Choroid plexus epithelial cell (primary cell): ENCODE measurements around the gene TDRD12.

Experiments
- DNase-seq: peaks from one replicate; pipeline ENCODE4 v3.0.0-alpha.2; 2010; ENCODE audit warnings: low read depth
- H3K4me3 ChIP-seq: 2 replicates; pipeline ENCODE4 v1.5.1; 2011; ENCODE audit warnings: low read depth, mild to moderate bottlenecking, control low read depth, low read length, moderate library complexity
- CTCF ChIP-seq: conservative IDR thresholded peaks from 2 replicates; pipeline ENCODE4 v1.5.1; 2011; ENCODE audit warnings: low read depth, mild to moderate bottlenecking, control low read depth, inconsistent platforms, low read length, moderate library complexity

TDRD12 gene

DNA sequence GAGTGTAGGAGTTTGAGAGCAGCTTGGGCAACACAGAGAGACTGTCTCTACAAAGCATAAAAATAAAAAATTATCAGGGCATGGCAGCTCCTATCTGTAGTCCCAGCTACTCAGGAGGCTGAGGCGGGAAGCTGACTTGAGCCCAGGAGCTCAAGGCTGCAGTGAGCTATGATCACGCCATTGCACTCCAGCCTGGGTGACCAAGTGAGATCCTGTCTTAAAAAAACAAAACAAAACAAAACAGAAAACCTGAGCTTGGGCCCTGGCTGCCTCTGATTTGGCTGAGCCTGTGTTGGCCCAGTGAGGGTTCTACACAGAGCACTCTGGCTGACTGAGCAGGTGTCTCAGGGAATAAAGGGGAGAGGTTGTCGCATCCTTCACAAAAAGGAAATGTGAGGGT, 142.0 kb downstream of the TDRD12 start:
- TF ChIP-seq CTCF, result no peak
- DNase-seq, result no peak

DNA sequence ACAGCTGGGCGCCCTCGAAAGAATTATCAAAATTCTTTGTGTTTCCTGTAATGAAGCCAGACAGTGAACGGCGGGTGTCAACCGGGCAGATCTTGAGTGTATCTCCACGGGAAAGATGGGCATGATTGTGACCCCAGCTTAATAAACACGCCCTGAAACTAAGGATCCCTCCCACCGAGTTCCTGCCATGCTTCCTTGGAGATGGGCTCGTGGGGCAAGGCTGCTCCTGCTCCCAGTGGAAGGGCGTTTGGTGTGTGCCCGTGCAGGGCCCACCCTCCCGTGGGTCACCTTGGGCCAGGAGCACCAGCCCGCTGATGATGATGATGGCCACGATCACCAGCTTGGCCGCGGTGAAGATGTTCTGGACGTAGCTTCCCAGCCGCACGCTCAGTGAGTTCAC, 142.6 kb downstream of the TDRD12 start:
- DNase-seq, result no peak
- no peak for TF ChIP-seq CTCF
- no peak overlapping the region for H3K4me3 ChIP-seq

More for the DNA sequence above, 142.0 kb downstream of the TDRD12 start:
- no peak overlapping the region for H3K4me3 ChIP-seq

DNA sequence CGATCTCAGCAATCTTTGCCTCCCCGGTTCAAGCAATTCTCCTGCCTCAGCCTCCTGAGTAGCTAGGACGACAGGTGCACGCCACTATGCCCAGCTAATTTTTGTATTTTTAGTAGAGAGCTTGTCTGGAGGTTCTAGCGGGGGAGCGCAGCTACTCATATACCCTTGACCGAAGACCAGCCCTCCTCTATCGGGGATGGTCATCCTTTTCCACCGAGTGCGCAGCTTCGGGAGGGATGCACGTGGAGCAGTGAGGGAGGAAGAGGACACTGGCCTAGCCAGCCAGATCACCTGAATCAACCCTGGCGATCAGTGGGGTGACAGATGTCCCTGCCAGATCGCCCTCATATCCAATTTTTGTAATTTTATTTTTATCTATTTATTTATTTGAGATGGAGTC, 143.2 kb downstream of the TDRD12 start:
- no peak for DNase-seq
- no peak for TF ChIP-seq CTCF
- H3K4me3 ChIP-seq, result no peak overlapping the region

DNA sequence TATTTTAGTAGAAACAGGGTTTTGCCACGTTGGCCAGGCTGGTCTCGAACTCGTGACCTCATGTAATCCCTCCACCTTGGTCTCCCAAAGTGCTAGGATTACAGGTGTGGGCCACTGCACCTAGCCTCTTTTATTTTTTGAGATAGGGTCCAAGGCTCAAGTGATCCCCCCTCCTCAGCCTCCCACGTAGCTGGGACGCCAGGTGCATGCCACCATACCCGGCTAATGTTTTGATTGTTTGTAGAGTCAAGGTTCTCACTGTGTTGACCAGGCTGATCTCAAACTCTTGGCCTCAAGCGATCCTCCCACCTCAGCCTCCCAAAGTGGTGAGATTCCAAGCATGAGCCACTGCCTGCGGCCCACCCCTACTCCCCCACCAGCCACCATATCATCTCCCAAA, 143.7 kb downstream of the TDRD12 start:
- no peak for DNase-seq
- no peak overlapping the region for H3K4me3 ChIP-seq
- no peak for TF ChIP-seq CTCF

DNA sequence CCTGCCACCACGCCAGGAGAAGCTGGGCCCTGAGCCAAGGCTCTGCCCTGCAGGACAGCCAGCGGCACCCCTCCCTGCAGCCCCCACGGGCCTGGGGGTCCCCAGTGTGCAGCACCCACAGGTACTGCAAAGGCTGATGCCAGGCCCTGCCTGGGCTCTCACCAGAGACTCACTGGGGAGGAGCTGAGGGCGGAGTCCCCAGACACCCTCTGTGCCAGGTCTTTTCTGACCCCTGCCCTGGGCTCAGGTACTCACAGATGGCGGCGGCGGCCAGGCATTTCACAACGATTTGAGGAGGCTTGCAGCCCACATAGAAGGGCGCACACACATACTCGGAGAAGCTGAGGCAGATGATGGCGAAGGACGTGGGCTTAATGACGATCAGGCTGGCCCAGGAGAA, 144.3 kb downstream of the TDRD12 start:
- no peak overlapping the region for H3K4me3 ChIP-seq
- TF ChIP-seq CTCF, result no peak

DNA sequence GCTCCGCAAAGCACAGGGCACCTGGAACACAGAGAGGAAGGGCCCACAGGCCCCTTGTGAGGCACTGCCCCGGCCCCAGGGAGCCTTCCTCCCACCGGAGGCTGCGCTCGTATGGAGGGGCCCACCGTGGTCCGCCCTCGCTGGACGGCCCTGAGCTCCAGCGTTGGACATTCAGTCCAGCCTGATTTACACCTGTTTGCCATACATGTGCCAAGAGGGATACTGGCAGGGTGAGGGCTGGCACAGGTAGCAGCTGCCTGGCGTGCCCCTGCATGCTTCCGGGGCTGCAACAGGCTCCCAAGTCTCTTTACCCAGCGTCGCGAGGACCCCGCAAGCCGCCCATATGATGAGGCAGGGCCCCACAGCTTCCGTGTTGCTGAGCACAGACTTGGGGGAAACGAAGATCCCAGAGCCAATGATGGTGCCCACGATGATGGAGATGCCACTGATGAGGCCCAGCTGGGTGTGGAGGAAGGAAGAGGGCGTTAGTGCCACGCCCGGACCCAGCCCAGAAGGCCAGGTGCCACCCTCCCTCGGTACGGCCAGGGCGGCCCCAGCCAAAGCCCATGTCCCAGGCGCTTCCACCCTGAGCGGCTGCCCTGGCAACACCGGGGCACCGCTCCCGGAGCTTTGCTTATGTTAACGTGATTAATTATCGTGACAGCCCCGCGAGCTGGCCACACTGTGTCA, 144.9 kb downstream of the TDRD12 start:
- no peak for DNase-seq
- TF ChIP-seq CTCF, result no peak
- no peak overlapping the region for H3K4me3 ChIP-seq

More for the DNA sequence above, 144.3 kb downstream of the TDRD12 start:
- DNase-seq, result no peak

GRCh38 chr19:32865326-32865725, 145.8 kb downstream of the TDRD12 start:
- TF ChIP-seq CTCF, result no peak
- DNase-seq, result no peak
- no peak overlapping the region for H3K4me3 ChIP-seq
